Measurements from ENCODE around the gene WWC2.

WWC2 gene

DNA sequence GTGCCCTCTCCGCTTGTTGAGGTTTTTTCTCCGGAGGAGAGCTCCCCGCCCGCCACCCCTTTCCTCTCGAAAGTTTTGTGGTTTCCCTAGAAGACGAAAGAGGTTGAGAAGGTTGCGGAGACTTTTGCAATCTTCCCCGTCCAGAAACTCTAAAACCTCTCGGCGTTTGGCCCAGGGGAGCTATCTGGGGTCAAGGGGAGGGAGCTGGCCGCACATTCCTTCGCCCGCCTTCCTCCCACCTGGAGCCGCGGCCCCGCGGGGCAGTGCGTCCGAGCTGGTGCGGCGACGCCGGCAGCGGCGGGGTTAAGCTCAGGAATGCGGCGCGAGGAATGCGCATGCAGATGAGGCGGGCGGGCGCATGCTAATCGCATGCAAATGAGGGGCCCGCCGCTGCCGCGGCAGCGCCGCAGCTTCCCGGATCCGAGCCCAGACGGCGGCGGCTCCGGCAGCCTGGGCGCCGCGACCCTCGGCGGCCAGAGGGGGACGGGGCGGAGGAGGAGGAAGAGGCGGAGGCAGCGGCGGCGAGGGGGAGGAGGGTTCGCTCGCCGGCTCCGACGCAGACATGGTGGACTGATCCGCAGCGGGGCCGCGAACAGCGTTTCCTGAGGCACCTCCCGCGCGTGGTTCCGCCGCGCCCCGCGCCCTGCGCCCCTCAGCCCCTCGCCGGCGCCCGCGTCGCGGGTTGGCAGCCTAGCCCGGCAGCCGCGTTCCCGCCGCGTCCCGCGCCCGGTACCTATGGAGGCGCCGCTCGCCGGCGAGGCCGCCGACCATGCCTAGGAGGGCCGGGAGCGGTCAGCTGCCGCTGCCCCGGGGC, at the start of gene WWC2:
Gene WWC2, plus strand, starts transcription at position 535 of the 814 bp plus-strand sequence. Its CDS starts 235 bp downstream, at position 770.
- DNase-seq (ENCODE audit: low read depth in 2 of 2) = peak; percentile 16 to 21

- DNase-seq (ENCODE audit: low read depth in 2 of 2) = no peak
These were observed 45.4 kb upstream of the WWC2 start for GRCh38 chr4:183053681-183054080.

DNA sequence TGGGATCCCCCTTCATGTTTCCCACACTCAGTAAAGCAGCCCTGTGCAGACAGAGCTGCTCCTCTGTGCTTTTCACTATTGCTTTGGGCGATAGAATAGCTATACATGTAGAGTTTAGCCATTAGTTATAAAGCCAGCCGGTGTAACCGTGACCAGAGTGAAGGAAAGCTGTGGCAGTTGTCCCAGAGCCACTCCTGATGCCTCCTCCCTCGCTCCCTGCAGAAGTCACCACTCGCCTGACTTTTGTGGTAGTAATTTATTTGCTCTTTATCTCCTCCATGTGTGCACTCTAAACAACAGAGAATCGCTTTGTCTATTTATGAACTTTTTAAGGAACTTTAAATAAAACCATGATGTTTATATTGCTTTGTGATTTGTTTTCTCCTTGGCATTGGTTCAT, 41.8 kb upstream of the WWC2 start:
- DNase-seq (ENCODE audit: low read depth in 2 of 2) = no peak

DNA sequence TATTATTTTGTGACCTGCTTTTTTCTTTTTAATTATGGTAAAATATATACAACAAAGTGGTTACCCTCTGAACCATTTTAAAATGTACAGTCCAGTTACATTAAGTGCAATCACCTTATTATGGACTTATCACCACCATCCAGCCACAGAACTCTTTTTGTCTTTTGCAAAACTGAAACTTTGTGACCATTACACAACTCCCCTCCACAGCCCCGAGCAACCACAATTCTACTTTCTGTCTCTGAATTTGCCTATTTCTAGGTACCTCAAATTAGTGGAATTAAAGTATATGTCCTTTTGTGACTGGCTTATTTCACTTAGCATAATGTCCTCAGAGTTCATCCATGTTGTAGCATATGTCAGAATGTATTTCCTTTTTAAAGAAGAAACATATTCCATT, 39.3 kb upstream of the WWC2 start:
- no peak for DNase-seq (ENCODE audit: low read depth in 2 of 2)

GRCh38 chr4:183068502-183068901, 30.6 kb upstream of the WWC2 start:
- no peak for DNase-seq (ENCODE audit: low read depth in 2 of 2)

DNA sequence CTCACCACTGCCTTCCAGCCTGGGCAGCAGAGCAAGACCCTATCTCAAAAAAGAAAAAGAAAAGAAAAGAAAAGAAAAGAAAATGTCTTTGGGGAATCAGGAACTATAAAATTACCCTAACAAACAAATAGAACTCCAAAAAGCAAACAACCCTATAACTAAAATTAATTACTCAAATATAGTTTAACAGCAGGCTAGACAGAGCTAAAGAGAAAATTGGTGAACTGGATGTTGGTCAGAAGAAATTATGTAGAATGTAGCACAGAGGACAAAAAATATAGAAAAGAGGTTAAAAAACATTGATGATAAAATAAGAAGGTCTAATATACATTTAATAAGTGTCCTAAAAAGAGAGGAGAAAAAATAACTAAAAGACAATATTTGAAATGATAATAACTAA, 27.8 kb upstream of the WWC2 start:
- no peak for DNase-seq (ENCODE audit: low read depth in 2 of 2)

DNA sequence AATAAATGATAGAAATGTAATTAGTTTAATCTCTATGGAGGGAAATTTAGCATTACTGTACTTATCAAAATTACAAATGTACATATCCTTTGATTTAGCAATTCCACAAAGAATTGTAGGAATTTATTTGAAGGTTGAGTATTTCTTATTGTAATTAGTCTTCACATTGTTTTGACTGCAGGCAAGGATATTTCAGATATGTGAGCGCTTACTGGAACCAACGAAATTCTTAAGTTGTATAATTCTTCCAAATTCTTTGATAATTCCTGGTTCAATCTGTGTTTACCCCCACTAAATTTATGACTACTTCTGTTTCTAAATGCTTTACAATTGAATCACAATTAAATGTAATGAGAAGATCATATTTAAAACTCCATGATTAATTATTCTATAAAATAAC, 26.9 kb upstream of the WWC2 start:
- no peak for DNase-seq (ENCODE audit: low read depth in 2 of 2)

DNA sequence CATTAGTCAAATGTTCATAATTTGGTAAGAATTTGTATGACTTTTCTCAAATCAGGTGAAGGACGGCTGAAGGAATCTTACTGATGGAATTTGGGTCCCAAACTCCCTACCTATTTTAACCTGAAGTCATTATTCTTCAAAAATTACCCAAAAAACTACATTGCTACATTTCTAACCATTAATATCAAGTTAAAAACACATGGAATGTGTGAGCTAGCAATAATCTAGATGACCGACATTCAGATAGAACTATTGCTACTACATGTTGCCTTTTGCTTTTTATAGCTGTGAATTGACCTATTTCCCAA, 25.3 kb upstream of the WWC2 start:
- no peak for DNase-seq (ENCODE audit: low read depth in 2 of 2)

DNA sequence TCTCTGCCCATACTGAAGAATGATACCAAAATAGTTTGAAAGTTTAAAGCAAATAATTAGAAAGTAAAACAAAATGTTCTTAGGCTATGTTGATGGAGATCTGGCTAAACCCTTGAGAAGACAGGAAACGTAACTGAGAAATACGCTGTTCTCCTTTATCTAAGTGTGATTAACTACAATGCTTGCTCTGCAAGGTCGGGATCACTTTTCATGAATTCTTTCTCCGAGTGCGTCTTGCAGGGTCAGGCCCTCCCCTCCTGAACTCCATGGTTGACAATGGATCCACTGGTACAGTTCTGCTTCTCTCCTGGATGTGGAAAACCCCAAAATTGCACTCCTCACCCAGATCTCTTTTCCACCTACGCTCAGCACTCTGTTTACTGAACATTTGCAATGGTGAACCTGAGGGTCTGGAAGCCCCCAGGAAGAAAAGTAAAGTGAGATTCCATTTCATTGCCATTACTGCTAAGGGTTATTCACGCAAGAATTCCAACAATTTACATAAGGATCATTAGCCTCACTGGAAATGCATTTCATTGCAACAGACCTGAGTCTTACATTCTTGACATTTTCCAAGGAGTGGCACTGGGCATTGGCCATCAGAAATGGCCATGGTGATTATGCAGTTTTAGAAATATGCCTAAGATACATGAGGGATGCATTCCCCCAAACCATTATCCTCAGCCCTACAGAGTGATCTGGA, 24.6 kb upstream of the WWC2 start:
- no peak for DNase-seq (ENCODE audit: low read depth in 2 of 2)

GRCh38 chr4:183078634-183079033, 20.4 kb upstream of the WWC2 start:
- no peak for DNase-seq (ENCODE audit: low read depth in 2 of 2)

DNA sequence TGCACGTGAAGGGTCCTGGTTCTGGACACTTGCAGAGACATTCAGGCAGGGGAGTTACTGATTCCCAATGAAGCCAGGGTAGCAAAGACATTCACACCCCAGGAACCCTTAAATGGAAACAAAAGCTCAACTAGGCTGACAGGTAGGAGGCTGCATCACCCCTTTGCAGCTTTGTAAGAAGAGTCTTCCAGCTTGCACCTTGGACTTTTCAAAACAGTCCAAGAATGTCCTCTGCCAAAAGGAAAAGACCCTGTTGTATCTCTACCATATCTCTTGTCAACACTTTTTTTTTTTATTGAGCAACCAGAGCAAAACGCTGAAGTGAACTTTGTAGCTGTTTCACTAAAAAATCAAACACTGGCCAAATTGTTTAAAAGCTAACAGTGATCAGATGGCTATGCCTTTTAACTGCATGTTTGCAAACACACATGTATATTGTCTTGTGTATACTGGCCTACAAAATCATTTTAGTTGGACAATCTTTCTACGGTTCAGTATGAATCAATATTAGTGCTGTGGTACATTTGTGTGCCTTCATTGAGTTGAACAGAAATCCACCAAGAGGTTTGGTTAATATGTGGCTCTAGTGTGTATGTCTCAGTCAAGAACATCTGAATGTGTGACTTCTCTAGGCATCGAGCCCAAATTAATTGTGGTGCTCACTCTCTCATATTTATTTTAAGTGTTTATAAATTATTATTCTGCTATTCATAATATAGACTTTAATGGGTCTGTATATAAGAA, 18.5 kb upstream of the WWC2 start:
- DNase-seq (ENCODE audit: low read depth in 2 of 2) = no peak

- no peak for DNase-seq (ENCODE audit: low read depth in 2 of 2)
These were observed 18.0 kb upstream of the WWC2 start for GRCh38 chr4:183081116-183081469.

DNA sequence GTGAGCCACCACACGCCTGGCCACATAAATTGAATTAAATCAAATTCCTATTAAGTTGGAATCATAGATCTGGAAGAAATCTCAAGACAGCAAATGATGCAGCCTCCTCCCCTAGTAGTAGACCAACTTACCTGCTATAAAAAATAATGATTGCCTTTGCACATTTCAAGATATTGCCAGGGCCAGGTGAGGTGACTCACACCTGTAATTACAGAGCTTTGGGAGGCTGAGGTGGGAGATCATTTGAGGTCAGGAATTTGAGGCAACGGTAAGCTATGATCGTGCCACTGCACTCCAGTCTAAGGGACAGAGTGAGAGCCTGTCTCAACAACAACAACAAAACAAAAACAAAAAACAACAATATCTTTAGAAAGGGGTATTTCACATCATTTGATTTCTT, 17.0 kb upstream of the WWC2 start:
- DNase-seq (ENCODE audit: low read depth in 2 of 2) = no peak

GRCh38 chr4:183094393-183095198, 4.5 kb upstream of the WWC2 start:
- no peak for DNase-seq (ENCODE audit: low read depth in 2 of 2)

GRCh38 chr4:183095199-183095512, 3.9 kb upstream of the WWC2 start:
- DNase-seq (ENCODE audit: low read depth in 2 of 2) = no peak

GRCh38 chr4:183096276-183096965, 2.6 kb upstream of the WWC2 start:
- DNase-seq (ENCODE audit: low read depth in 2 of 2) = no peak

DNA sequence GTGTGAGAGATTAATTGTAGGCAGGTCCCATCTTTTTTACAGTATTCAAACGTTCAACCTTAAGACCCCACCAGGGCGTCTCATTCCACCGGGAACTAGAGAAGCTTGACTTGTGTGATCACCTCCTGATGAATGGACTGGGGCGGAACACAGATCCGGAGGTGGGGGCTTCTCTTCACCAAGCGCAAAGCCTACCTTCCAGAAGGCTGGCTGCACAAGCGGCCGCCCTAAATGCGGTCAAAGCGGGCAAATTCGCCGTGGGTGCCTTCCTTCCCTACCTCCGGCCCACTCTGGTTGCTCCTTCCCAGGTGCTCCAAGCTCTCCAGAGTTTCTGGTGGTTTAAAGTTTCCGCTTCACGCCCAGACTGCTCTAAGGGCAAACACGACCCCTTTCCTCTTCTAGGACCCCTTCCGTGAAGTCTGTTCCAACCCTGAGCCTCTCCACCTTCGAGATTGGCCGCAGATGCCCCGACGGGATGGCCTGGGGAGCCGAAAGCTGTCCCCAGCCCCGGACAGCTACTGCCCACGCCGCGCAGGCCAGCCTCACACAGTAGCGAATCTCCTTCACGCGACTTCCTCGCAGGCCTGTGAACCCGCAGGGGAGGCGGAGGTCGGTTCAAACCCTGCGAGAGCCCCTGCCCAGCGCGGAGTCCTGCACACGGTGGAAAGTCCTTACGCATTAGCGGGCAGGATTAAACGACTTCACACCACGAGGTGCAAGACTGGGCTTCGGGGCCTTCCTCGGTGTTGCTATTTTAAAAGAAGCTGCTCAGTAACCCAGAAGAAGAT, 1.6 kb upstream of the WWC2 start:
- DNase-seq (ENCODE audit: low read depth in 2 of 2) = no peak

DNA sequence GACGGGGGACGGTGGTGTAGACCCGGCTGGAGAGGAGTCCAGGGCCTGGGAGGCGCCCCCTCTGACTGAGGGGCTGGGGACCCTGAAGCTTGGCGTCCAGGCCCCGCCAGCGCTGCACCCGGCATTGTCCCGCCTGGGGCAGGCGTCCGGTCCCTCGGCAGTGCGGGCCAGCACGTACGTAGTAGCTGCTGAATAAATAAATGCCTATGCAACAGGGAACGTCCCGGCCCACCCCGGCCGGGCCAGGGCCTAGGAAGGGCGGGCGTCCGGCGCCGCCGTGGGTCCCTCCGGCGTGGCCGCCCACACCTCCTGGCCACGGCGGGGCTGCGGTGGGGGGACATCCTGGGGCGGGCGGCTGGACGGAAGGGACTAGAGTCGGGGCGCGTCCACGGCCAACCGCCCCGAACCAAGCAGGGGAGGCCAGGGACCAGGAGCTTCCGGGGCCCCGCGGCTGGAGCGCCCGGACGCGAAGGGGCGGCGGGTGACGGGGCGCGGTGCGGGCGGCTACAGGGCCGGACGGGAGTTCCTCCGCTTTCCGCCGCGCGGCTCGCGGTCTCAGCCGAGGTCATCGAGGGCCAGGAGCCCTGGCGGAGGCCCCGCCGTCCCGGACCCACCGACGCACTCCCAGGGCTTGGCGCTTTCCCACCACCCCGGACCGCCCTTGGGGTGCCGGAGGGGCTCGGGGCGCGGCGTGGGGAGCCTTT, 886 bp upstream of the WWC2 start:
- no peak for DNase-seq (ENCODE audit: low read depth in 2 of 2)

GRCh38 chr4:183099537-183100297, 660 bp downstream of the WWC2 start:
- DNase-seq (ENCODE audit: low read depth in 2 of 2) = no peak

- DNase-seq (ENCODE audit: low read depth in 2 of 2) = no peak
These were observed 1.2 kb downstream of the WWC2 start for GRCh38 chr4:183100298-183100599.
